AG10803 (cell line): ENCODE measurements around the gene RPS19.
A peak's percentile ranks its signal among the peaks of the same experiment; 100 is the strongest.

ENCODE experiments used
- DNase-seq: peaks from one replicate; pipeline ENCODE4 v3.0.0; 2010; ENCODE audit warnings: low read depth
- H3K4me3 ChIP-seq: 2 replicates; pipeline ENCODE4 v1.5.1; 2011; ENCODE audit warnings: mild to moderate bottlenecking, low read length, control low read depth
- CTCF ChIP-seq: conservative IDR thresholded peaks from 2 replicates; pipeline ENCODE4 v1.5.1; 2011; ENCODE audit warnings: mild to moderate bottlenecking, low read length, control low read depth, inconsistent platforms

The RPS19 gene

GRCh38 chr19:41892173-41892902 lies 32.3 kb downstream of the RPS19 start:
- DNase-seq: no peak
- TF ChIP-seq CTCF: no peak
- no peak overlapping the region for H3K4me3 ChIP-seq

GRCh38 chr19:41893899-41894298 lies 33.8 kb downstream of the RPS19 start:
- no peak for DNase-seq
- H3K4me3 ChIP-seq: no peak overlapping the region
- TF ChIP-seq CTCF: no peak

GRCh38 chr19:41894350-41894749 lies 34.3 kb downstream of the RPS19 start:
- no peak for TF ChIP-seq CTCF
- H3K4me3 ChIP-seq: no peak overlapping the region
- no peak for DNase-seq

GRCh38 chr19:41895745-41896580 lies 35.9 kb downstream of the RPS19 start:
- DNase-seq: no peak
- no peak overlapping the region for H3K4me3 ChIP-seq

GRCh38 chr19:41896581-41896942 lies 36.5 kb downstream of the RPS19 start:
- no peak for TF ChIP-seq CTCF
- H3K4me3 ChIP-seq: no peak overlapping the region
- DNase-seq: no peak

More at GRCh38 chr19:41895745-41896580, 35.9 kb downstream of the RPS19 start:
- TF ChIP-seq CTCF: 0 out of 2 replicates have a peak, but pooled peaks have one; percentile 5

GRCh38 chr19:41897181-41897580 lies 37.1 kb downstream of the RPS19 start:
- no peak for TF ChIP-seq CTCF
- DNase-seq: no peak
- H3K4me3 ChIP-seq: no peak overlapping the region

- DNase-seq: no peak
- no peak for TF ChIP-seq CTCF
- no peak overlapping the region for H3K4me3 ChIP-seq
Measured at GRCh38 chr19:41897820-41898219, 37.8 kb downstream of the RPS19 start.
